Measurements from ENCODE around the gene GULP1.

GRCh38 chr2:188519136-188519535, 227.5 kb downstream of the GULP1 start:
- TF ChIP-seq CTCF (conservative IDR thresholded peaks at IDR 0.05) (no peak), ZFX (IDR thresholded peaks at IDR 0.05) (no peak)
